Kidney tubule cell (primary cell): ENCODE results near the gene HRK.

Experiments used
- DNase-seq: peaks from one replicate; pipeline ENCODE4 v3.0.0-alpha.2; 2018; ENCODE audit warnings: low spot score

Gene HRK

DNA sequence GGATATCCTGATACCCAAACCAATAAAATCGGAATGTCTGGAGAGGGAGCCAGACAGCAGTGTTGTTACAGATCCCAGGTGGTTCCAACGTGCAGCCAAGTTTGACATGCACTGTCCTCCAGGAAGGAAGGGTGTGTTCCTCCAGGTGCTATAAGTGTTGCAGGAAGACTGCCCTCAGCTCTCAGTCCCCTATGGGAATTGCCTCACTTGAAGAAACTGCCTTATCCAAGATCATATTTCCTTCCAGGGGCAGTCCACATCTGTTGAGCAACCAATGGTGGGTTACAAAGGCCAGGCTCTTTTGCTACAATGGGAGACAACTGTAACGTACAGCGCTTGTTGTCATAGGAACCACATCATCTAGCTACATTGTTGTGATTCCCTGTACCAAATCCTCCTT, 16.2 kb upstream of the HRK start:
- no peak for DNase-seq

DNA sequence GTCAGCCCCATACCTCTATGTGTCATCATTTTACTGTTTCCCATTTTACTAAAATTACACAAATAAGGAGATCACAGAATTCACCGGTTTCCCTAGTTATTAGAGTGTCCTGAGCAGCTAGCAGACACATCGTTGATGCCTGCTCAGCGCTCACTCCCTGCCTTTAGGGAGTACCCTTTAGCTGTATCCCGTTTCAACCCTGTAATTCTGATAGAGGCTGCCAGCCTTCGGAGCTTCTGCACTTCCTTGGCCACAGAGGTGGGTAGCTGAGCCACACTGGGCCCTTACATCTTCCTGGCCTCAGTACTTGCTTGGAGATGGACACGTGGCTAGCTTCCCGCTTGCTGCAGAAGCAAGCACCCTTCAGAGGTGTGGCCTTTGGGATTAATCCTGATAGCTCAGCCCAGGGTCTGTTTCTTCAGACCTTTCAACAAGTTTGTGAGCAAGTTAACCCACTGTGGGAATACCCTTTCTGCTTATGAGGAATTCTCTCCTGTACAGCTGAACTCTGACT, 15.2 kb upstream of the HRK start:
- no peak for DNase-seq

DNA sequence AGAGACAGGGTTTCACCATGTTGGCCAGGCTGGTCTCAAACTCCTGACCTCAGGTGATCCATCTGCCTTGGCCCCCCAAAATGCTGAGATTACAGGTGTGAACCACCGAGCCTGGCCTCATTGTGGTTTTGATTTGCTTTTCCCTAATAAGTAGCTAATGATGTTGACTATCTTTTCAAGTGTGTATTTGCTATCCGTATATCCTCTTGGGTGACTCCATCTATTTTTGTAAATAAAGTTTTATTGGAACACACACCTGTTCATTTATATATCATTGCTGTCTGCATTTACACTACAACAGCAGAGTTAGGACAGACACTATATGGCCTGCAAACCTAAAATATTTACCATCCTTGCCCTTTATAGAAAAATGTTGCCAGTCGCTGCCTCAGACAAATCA, 13.7 kb upstream of the HRK start:
- DNase-seq = no peak

DNA sequence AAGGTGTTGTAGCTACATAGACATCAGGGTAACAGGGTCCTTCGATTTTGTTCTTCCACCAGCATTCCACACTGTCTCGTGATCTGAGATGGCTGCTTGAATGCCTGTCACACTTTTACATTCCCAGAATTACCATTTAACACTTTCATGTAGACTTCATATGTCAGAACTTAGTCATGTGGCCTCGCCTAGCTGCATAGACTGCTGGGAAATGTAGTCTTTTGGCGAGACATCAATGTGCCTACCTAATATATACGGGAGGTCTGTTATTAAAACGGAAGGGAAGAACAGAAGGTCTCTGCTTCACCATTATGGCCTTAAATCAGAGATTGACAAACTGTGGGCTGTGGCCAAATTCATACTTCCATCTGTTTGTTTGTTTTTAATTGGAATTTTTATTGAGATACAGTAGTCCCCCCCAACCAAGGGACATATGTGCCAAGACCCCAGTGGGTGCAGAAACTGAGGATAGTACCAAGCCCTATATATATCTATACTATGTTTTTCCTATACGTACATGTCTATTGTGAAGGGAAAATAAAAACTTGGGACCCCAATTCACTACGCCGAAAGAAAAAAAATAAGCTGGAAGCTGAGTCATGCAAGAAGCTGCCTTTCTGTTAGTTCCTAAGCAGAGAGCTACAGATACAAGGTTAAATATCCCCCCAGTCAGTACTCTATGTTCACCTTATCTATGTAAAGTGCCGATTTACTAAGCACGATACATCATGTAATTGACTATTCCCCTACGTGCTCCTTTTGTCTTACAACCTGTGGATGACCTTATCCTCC, 11.3 kb upstream of the HRK start:
- DNase-seq = peak; percentile 17

DNA sequence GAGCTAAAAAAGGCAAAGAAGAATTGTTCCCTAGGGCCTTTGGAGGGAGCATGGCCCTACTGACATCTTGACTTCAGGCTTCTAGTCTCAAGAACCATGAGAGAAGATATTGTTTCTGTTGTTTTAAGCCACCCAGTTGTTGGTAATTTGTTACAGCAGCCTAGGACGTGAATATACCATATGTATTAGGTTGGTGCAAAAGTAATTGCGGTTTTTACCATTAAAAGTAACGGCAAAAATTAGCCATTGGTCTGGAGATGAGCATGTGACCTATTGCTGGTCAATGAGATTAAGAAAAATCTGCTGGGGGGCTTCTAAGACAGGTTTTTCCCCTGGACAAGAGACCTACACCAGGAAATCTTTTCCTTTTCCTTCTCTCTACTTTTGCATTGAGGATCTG, 9.8 kb upstream of the HRK start:
- DNase-seq = no peak

DNA sequence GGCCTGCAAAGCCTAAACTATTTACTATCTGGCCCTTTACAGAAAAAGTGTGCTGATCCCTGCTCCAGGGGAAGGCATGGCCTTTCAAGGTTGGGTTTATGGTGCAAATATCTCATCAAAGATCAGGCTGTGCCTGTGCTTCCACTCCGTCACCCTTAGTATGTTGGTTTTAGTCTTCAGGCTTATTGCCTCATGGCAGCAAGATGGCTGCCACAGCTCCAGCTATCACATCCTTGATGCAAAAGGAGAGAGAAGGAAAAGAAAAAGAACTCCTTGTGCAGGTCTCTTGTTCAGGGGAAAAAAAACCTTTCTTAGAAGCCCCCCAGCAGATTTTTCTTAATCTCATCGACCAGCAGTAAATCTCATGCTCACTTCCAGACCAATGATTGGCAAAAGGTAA, 9.1 kb upstream of the HRK start:
- DNase-seq = no peak

DNA sequence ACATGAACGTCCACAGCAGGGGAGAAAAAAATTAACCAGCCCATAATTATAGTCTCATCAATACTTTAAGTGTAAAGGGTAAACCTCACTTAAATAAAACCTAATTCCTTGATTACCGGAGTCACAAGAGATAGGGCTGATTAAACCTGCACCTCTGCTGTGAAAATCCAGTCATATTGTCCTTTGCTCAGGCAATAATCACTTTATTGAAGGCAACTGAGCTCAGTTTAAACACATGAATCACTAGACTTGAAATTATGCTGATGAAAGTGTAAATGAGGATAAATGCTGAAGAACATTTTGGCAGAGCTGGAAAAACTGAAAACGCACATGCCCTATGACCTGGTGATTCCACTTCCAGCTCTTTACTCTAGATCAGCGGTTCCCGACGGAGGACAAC, 6.7 kb upstream of the HRK start:
- DNase-seq = no peak

DNA sequence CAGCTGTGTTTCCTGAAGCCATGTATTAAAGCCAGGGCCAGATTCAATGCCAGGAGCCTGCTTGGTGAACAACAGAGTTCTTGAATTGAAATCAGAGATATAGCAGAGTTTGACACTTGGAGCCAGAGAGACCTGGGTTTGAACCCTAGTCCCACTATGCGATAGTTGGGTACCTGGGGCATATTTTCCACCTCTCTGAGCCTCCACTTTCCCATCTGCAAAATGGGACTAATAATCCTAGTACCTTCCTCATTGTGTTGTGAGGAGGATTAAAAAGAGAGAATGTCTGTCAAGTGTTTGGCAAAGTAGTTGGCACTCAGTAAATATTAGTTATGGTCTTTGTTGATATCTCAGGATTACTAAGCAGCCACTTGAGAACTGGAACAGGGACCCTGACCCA, 6.0 kb upstream of the HRK start:
- no peak for DNase-seq

DNA sequence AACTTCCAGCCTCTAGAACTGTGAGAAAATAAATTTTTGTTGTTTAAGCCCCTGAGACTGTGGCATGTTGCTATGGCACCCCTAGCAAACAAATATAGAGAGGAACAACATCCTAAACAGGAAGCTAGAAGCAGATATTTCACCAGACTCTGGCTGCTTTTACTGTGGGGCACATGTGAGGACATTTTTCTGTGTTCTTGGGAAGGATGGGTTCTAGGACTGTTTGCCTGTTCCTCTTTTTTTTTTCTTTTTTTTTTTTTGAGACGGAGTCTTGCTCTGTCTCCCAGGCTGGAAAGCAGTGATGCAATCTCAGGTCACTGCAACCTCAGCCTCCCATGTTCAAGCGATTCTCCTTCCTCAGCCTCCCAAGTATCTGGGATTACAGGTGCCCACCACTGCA, 4.2 kb upstream of the HRK start:
- no peak for DNase-seq

DNA sequence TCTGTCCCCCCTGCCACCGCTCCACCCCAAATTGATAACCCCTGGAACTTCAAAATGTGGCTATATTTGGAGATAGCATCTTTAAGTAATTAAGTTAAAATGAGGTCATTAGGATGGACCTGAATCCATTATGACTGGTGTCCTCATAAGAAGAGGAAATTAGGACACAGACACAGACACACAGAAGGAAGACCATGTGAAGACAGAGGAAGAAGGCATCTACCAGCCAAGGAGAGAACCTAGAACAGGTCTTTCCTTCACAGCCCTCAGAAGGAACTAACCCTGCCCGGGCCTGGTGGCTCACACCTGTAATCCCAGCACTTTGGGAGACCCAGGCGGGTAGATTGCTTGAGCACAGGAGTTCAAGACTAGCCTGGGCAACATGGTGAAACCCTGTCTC, 3.6 kb upstream of the HRK start:
- DNase-seq = no peak

DNA sequence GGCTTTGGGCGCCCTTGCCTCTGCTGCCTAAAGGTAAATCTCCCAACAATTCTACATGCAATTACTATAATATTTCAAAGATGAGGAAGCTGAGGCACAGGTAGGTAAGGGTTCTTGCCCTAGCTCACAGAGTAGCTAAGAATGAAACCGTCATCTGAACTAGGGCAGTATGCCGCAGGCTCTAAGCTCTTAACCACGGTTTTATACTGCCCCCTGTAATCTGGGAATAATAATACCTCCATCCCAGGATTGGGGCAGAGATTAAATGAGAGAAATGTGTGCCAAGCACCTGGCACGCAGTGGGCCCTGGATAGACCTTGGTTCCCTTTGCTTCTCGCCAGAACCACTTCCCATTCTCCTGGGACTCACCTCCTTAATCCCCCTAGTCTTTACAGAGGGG, 1.5 kb upstream of the HRK start:
- DNase-seq = peak; percentile 28

DNA sequence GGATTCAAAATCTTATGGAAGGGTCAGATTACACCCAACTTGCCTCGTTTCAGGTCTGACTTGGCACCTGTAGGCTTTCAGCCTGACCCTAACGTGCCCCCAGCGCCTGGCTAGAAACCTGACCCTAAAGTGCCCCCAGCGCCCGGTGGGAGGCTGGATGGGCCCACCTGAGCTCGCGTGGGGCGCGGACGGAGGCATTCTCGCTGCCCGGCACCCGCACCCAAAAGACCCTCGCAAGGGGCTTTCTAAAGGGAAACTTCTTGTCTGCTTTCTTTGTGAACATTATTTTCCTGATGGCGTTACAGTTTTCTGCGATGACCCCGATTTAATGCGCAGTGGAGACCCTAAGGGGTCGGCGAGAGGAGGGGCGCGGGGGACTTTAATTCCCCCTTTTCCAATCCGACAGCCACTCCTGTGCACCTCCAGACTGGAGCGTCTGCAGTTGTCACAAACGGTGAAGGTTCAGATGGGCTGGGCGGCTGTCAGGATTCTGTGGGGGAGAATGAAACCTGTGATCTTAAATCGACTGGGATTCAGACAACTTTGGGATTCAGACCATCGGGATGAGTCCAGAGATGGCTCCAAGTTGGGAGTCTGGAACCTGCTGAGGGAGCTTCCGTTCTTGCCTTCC, 751 bp upstream of the HRK start:
- no peak for DNase-seq

DNA sequence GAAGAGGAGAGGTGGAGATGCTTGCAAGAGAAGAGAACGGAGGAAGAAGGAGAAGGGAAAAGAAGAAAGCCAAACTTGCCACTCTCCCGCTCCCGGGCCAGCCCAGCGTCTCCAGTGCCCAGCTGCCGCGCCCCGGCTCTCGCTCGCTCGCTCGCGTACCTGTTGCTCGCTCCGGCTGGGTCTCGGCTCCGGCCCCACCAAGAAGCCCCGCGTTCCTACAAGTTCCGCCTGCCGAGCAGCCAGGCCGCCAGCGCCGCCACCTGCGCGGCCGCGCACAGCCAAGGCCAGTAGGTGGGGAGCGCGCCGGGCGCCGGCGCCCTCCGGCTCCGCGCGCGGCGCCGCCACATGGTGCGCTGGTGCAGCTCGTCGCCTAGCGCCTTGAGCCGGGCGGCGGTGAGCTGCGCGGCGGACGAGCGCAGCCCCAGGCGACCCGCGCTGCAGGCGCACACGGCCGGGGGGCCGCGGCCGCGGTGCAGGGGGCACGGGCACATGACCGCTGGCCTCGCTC, 370 bp downstream of the HRK start:
- peak; percentile 70 for DNase-seq

DNA sequence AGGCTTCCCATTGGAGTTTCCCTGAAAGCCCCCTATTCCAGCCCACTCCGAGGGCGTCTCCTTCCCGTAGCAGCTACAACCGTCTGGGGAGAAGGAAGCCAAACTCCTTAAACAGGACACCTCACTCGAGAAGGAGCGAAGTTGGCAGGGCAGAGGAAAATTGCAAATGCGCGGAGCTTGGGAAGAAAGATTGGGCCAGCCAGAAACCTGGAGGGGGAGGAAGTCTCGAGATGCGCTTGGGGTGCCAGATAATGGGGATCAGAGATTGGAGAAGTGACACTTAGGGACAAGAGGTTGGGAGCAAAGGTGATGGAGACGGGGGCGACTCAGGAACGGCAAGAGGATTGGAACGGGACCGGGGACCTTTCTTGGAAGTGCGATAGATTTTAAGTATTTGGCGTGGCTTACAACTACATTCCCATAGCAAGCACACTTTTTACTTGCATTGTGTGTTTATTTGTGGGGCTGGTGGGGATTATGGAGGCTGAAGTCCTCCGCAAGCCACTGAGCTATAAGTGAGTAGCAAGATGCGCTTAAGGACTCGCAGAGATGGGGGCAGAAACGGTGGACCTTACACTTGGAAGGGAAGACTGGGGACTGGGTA, 926 bp downstream of the HRK start:
- DNase-seq = no peak

DNA sequence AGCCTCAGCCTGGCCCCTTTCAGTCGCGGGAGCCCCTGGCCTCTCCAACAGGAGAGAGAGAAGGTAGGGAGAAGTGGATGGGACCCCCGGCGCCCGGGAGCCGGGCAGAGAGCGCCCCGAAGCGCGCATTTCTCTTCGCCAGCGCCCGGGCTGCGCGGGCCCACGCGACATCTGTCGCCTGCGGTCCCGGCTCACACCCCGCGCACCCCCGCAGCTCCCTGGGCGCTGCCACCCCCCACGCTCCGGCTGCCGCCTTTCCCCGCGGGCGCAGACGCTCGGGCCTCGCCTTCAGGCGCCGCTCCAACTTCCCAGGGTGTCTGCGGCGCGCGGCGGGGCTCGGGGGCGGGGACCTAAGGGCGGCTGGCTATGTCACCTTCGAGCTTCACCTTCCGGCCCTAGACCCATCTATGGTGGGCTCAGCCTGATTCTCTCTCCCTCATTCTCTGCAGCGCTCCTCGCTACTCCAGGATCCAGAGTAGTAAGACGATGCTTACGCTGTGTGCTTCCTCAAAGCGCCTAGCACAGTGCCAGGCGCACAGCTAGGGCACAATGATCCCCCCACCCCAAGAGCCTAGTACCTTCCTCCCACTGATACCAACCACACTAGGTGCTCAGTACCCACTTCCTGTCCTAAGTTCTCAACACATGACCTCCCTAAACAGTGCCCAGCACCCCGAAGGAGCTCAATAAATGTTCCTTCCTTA, 1.6 kb downstream of the HRK start:
- no peak for DNase-seq

DNA sequence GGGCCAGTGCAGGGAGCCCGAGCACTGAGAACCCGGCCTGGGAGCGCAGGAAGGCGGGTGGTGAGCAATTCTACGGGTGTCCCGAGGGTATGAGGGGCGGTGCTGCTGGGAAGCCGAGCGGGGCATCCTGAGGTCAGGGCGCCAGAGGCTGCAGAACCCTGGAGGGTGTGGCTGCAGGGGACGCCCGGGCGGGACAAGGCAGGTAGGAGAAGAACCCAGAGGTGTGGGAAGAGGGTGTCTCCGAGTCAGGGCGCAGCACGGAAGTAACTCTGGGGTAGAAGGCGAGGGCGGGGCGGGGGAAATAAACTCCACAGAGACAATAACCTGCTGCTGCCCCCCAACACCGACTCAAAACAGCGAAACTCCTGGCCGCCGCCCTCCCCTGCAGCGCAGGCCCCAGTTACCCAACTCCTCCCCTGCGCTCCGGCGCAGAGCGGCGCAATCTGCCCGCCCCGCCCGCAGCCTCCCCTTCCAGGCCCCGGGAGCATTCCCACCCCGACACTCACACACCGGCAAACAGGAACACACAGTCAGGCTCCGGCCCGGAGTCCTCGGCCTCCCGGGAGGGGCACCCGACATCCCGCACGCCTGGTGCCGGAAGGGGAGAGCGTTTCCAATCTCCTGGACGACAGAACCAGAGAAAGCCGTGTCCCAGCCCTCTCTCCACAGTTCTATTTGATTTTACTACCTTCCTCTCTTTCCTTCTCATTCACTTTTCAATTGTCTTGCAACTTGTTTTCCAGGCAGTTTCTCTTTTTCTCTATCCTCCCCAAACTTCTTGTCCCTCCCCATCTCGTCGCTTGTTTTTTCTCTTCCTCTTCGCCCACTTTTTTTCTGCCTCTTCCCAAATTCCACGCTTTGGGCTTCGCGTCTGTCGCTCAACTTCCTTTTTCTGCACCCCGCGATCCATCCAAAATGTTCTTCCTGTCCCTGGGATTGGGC, 2.4 kb downstream of the HRK start:
- peak; percentile 51 for DNase-seq

DNA sequence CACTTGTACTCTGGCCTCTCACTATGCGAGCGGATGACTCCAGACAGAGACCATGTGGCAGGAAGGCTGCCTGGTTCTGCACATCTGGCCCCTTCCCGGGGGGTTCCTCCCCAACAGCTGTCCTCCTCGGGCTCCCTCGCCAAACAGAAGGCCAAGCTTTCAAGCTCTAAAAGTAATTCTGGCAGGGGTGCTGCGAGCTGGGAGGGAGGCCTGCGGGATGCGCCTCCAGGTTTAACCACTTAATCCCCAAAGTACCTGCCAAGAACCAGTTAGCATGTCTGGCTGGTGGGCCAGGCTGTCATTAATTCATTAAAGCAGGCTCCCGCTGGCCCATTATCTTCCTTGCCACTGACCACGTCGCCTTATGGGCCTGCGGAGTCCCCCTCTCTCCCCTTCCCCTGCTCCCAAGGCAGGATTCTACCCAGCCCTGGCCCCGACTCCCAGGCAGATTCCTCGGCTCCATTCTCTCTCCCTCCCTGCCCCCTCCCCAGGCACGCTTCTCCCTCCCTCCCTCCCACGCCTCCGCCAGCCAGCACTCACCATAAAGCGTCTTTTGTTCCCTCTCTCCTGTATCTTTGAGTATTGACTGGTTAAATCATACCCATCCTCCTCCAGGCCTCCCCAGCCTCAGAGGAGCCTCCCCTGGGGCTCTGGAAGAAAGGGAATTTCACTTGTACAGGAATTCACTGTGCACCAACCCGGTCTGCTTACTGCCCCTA, 4.9 kb downstream of the HRK start:
- DNase-seq = no peak

DNA sequence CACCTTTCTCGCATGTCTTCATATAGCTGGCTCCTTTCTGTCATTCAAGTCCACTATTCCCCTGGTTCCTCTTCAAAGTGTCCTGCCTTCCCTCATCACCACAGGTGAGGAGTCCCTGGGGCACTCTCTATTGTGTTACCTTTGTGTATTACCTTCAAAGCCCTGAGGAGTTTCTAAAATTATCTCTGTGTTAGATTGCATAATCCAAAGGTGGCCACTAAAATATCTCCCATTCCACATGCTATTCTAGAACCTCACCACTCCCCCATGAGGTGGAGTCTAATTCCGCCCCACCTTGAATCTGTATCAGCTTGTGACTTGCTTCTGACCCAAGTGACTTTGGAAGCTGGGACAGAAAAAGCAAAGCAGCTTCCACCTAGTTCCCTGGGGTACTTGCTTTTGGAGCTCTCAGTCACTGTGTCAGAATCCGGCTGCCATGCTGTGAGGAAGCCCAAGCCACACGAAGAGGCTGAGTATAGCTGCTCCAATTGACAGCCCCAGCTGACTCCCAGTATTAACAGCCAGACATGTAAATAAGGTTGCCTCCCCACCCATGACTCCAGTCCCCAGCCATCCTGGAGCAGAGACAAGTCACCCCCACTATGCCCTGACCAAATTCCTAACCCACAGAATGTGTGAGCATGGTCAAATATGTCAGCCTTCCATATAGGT, 6.8 kb downstream of the HRK start:
- no peak for DNase-seq

DNA sequence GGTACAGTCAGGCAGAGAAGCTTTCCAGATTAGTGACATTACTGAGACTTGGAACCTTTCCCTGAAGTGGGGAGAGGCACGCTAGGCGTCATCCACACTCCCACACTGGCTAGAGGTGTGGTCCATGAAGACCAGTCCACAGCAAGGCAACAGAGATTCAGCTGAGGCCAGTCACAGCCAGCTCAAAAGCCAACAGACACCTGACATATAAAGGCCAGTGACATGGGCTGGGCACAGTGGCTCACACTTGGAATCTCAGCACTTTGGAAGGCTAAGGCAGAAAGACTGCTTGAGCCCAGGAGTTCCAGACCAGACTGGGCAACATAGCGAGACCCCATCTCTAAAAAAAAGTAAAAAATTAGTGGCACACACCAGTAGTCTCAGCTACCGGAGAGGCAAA, 10.9 kb downstream of the HRK start:
- no peak for DNase-seq

DNA sequence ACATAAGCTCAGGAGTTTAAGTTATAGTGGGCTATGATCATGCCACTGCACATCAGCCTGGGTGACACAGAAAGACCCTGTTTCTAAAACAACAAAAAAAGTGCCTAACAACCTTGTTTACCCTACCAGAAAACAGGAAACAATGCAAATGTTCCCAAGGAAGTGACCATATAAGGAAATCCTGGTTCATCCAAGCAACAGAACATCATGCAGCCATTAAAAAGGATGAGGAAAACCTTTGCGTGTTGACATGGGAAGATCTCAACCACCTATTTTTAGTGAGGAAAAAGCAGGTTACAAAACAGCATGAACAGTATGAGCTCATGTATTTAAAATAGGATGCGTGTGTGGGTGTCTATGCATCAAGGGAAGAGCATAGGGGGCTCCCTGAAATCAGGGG, 13.7 kb downstream of the HRK start:
- DNase-seq = no peak
